ENCODE results near the gene GARRE1. TPM values are rescaled to one million over a fixed set of nuclear protein-coding genes. Genes with fewer than 3 reads are reported as not detected.

The GARRE1 gene
- total RNA-seq, 1 experiment from 2014 or later: 6.1 TPM

DNA sequence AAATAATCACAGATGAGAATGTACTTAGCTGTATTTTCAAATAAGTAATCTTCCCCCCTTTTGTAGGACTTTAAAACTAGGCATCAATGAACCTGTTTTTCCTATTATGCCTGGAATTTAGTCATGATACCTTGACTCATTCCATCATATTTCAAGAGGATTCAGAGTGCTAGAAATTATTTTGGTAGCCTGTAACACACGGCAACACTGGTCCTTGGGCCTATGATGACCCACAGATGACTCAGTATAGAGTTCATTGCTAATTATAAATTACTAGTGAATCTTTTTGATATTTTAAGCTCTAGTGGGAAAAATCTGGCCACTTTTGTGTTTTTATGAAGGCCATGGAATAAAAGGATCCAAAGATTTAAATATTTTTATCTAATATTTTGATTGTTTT, 26.0 kb upstream of the GARRE1 start:
- ChIA-PET CTCF (no interaction called here), POLR2A (ENCODE audit: unreplicated experiment) (no interaction called here)
- H3K27ac ChIP-seq (ENCODE audit: low read length): no peak overlapping the region
- H3K27me3 ChIP-seq (ENCODE audit: low read length): no peaks in the 10 kb centered on the region
- peaks cover 40% of the 10 kb centered on the region for H3K36me3 ChIP-seq (ENCODE audit: low read depth, low read length)
- H3K4me2 ChIP-seq (ENCODE audit: low read length): no peak overlapping the region
- BruUV-seq (replicated peaks): no TSS peak
- no peaks in the 10 kb centered on the region for H3K9me3 ChIP-seq (ENCODE audit: low read length)
- H3F3A ChIP-seq (ENCODE audit: low read length, unreplicated experiment): no peaks in the 10 kb centered on the region
- peaks cover 5% of the 10 kb centered on the region; the same call in 1 of the 2 replicates for H4K20me1 ChIP-seq (ENCODE audit: low read length)
- H3K9me2 ChIP-seq (replicated peaks; ENCODE audit: low read length): no peaks in the 10 kb centered on the region
- TF ChIP-seq EZH2 (IDR thresholded peaks at IDR 0.05; ENCODE audit: low read length, unreplicated experiment) (no peak), EZH2phosphoT487 (IDR thresholded peaks at IDR 0.05; ENCODE audit: borderline replicate concordance, low read length) (no peak), CTCF (conservative IDR thresholded peaks at IDR 0.05; ENCODE audit: low read depth, low read length) (no peak)
- DNase-seq: peak; percentile 24
- peaks cover 52% of the 10 kb centered on the region for H3K4me1 ChIP-seq (ENCODE audit: insufficient read depth, low read length)
- H3K9ac ChIP-seq (ENCODE audit: low read length): no peak overlapping the region
- H3K4me3 ChIP-seq (ENCODE audit: low read length): no peak overlapping the region
- no peak overlapping the region for H2AFZ ChIP-seq (ENCODE audit: low read length)
- H3K79me2 ChIP-seq (ENCODE audit: low read length): no peaks in the 10 kb centered on the region
- ATAC-seq: no peak
- intact Hi-C loops (cut with micrococcal nuclease): loop anchor here (5.0 kb wide), 1 partner anchor 109 kb away; no protein-coding TSS in a partner anchor

GRCh38 chr19:34228762-34229161, 25.6 kb upstream of the GARRE1 start:
- H4K20me1 ChIP-seq (ENCODE audit: low read length): peaks cover 5% of the 10 kb centered on the region; the same call in 1 of the 2 replicates
- TF ChIP-seq EZH2phosphoT487 (IDR thresholded peaks at IDR 0.05; ENCODE audit: borderline replicate concordance, low read length): no peak
- no peak for DNase-seq
- CTCF ChIA-PET: no interaction called here
- H3K36me3 ChIP-seq (ENCODE audit: low read depth, low read length): peaks cover 36% of the 10 kb centered on the region
- peaks cover 56% of the 10 kb centered on the region for H3K4me1 ChIP-seq (ENCODE audit: insufficient read depth, low read length)
- H3K9me2 ChIP-seq (replicated peaks; ENCODE audit: low read length): no peaks in the 10 kb centered on the region
- H3K27me3 ChIP-seq (ENCODE audit: low read length): no peaks in the 10 kb centered on the region
- no peak overlapping the region for H3K4me2 ChIP-seq (ENCODE audit: low read length)
- ATAC-seq: no peak
- no TSS peak for BruUV-seq (replicated peaks)
- H3K9ac ChIP-seq (ENCODE audit: low read length): no peak overlapping the region
- no peaks in the 10 kb centered on the region for H3K79me2 ChIP-seq (ENCODE audit: low read length)
- no peak overlapping the region for H3K4me3 ChIP-seq (ENCODE audit: low read length)
- H2AFZ ChIP-seq (ENCODE audit: low read length): no peak overlapping the region
- H3K9me3 ChIP-seq (ENCODE audit: low read length): no peaks in the 10 kb centered on the region
- H3F3A ChIP-seq (ENCODE audit: low read length, unreplicated experiment): no peaks in the 10 kb centered on the region
- intact Hi-C loops (cut with micrococcal nuclease): loop anchor here (5.0 kb wide), 1 partner anchor 109 kb away; no protein-coding TSS in a partner anchor
- POLR2A ChIA-PET (ENCODE audit: unreplicated experiment): no interaction called here
- H3K27ac ChIP-seq (ENCODE audit: low read length): no peak overlapping the region

DNA sequence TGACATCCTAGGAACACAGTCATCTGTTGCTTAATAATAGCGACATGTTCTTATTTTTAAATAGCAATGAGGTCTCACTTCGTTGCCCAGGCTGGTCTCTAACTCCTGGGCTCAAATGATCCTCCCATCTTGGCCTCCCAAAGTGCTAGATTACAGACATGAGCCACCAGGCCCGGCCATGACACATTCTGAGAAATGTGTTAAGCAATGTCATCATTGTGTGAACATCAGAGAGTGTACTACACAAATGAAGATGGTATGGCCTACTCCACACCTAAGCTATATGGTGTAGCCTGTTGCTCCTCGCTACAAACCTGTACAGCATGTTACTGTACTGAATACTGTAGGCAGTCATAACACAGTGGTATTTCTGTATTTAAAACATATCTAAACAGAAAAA, 24.6 kb upstream of the GARRE1 start:
- H3K27me3 ChIP-seq (ENCODE audit: low read length): no peaks in the 10 kb centered on the region
- intact Hi-C loops (cut with micrococcal nuclease): loop anchor here (5.0 kb wide), 1 partner anchor 108 kb away; no protein-coding TSS in a partner anchor
- TF ChIP-seq EZH2phosphoT487 (IDR thresholded peaks at IDR 0.05; ENCODE audit: borderline replicate concordance, low read length): no peak
- no peak for TF ChIP-seq EZH2 (IDR thresholded peaks at IDR 0.05; ENCODE audit: low read length, unreplicated experiment)
- no peak for TF ChIP-seq CTCF (conservative IDR thresholded peaks at IDR 0.05; ENCODE audit: low read depth, low read length)
- H3K27ac ChIP-seq (ENCODE audit: low read length): no peak overlapping the region
- no peaks in the 10 kb centered on the region for H3K79me2 ChIP-seq (ENCODE audit: low read length)
- no peak for DNase-seq
- H3F3A ChIP-seq (ENCODE audit: low read length, unreplicated experiment): no peaks in the 10 kb centered on the region
- ChIA-PET POLR2A (ENCODE audit: unreplicated experiment) (no interaction called here), CTCF (no interaction called here)
- no peak overlapping the region for H2AFZ ChIP-seq (ENCODE audit: low read length)
- no TSS peak for BruUV-seq (replicated peaks)
- no peaks in the 10 kb centered on the region for H3K9me3 ChIP-seq (ENCODE audit: low read length)
- peaks cover 50% of the 10 kb centered on the region for H3K4me1 ChIP-seq (ENCODE audit: insufficient read depth, low read length)
- no peak for ATAC-seq
- peaks cover 5% of the 10 kb centered on the region; the same call in 1 of the 2 replicates for H4K20me1 ChIP-seq (ENCODE audit: low read length)
- H3K9me2 ChIP-seq (replicated peaks; ENCODE audit: low read length): no peaks in the 10 kb centered on the region
- H3K9ac ChIP-seq (ENCODE audit: low read length): no peak overlapping the region
- H3K4me3 ChIP-seq (ENCODE audit: low read length): no peak overlapping the region
- no peak overlapping the region for H3K4me2 ChIP-seq (ENCODE audit: low read length)
- H3K36me3 ChIP-seq (ENCODE audit: low read depth, low read length): peaks cover 30% of the 10 kb centered on the region
